ENCODE data around the gene ARGLU1. TPM values are rescaled to one million over a fixed set of nuclear protein-coding genes. Genes with fewer than 3 reads are reported as not detected.

The ARGLU1 gene
- total and polyA plus RNA-seq, 8 donors, result 16.6 to 321 (median 108) TPM

- TF ChIP-seq POLR2AphosphoS5 (IDR thresholded peaks at IDR 0.05), result peak; percentile 44 to 89 (median 85)
- TF ChIP-seq POLR2A (IDR thresholded peaks at IDR 0.05), result no peak
- WGBS, 5 donors, result 0% methylated on average over 31 to 102 of the region's 102 CpGs; no CpG with 5 or more reads in 1 of the 5 donors
- H3K9me3 ChIP-seq, result no peaks in the 10 kb centered on the region
- H3K27ac ChIP-seq, result peak within 1 kb of the TSS; percentile 78 to 90 (median 88)
- peak; percentile 93 to 98 for DNase-seq
- peaks cover 0 to 4% (median under 1%) of the 10 kb centered on the region in 4 donors for H3K36me3 ChIP-seq
- H3K4me1 ChIP-seq, result peaks cover 14 to 52% (median 41%) of the 10 kb centered on the region in 4 donors
- H3K4me3 ChIP-seq, result peak within 1 kb of the TSS; percentile 66 to 94 (median 72)
- H3K27me3 ChIP-seq, result peaks cover 0 to 14% (median 10%) of the 10 kb centered on the region in 3 donors
- intact Hi-C loops (cut with DNase I; ENCODE audit: low total_unique reads), result no loop called here
Measured at GRCh38 chr13:106535552-106536243, 32.2 kb downstream of the ARGLU1 start, which contains the start of gene EFNB2. Gene EFNB2, minus strand, starts transcription at chr13:106535662. Its CDS starts 698 bp downstream, at chr13:106534964.

- H3K27ac ChIP-seq, result peak overlapping the region; percentile 78 to 90 (median 88)
- no peak for TF ChIP-seq POLR2A (IDR thresholded peaks at IDR 0.05)
- no peak for TF ChIP-seq CTCF (IDR thresholded peaks at IDR 0.05)
- TF ChIP-seq EP300 (IDR thresholded peaks at IDR 0.05), result no peak
- TF ChIP-seq POLR2AphosphoS5 (IDR thresholded peaks at IDR 0.05), result no peak
- H3K9me3 ChIP-seq, result no peaks in the 10 kb centered on the region
- intact Hi-C loops (cut with DNase I; ENCODE audit: low total_unique reads), result no loop called here
- H3K4me3 ChIP-seq, result peak overlapping the region; percentile 66 to 94 (median 72)
- H3K36me3 ChIP-seq, result no peaks in the 10 kb centered on the region
- H3K27me3 ChIP-seq, result peaks cover 0 to 14% (median 10%) of the 10 kb centered on the region in 3 donors
- peaks cover 19 to 57% (median 44%) of the 10 kb centered on the region in 4 donors for H3K4me1 ChIP-seq
- DNase-seq, result peak; percentile 35 to 71
- 0 to 7% (median 1%) methylated on average over 20 to 117 of the region's 121 CpGs for WGBS, 5 donors
Measured at GRCh38 chr13:106534639-106535551, 33.0 kb downstream of the ARGLU1 start.

- 1 to 4% (median 3%) methylated on average over 31 to 66 of the region's 66 CpGs for WGBS, 5 donors
- DNase-seq, result peak; percentile 53 to 82
- peaks cover 0 to 14% (median 10%) of the 10 kb centered on the region in 3 donors for H3K27me3 ChIP-seq
- intact Hi-C loops (cut with DNase I; ENCODE audit: low total_unique reads), result no loop called here
- H3K9me3 ChIP-seq, result no peaks in the 10 kb centered on the region
- TF ChIP-seq POLR2AphosphoS5 (IDR thresholded peaks at IDR 0.05), result peak in 1 of 3 donors; percentile 5
- no peak for TF ChIP-seq EP300 (IDR thresholded peaks at IDR 0.05)
- peaks cover 19 to 65% (median 50%) of the 10 kb centered on the region in 4 donors for H3K4me1 ChIP-seq
- H3K27ac ChIP-seq, result peak overlapping the region; percentile 78 to 90 (median 88)
- H3K36me3 ChIP-seq, result no peaks in the 10 kb centered on the region
- peak overlapping the region; percentile 66 to 94 (median 72) for H3K4me3 ChIP-seq
Measured at GRCh38 chr13:106533943-106534638, 33.8 kb downstream of the ARGLU1 start.

- intact Hi-C loops (cut with DNase I; ENCODE audit: low total_unique reads), result no loop called here
- no peak for TF ChIP-seq POLR2A (IDR thresholded peaks at IDR 0.05)
- peak in 2 of 3 donors; percentile 3 to 47 for TF ChIP-seq POLR2AphosphoS5 (IDR thresholded peaks at IDR 0.05)
- TF ChIP-seq CTCF (IDR thresholded peaks at IDR 0.05), result peak in 3 of 7 experiments; percentile 48 to 70 (median 60)
- TF ChIP-seq EP300 (IDR thresholded peaks at IDR 0.05), result no peak
- peaks cover 19 to 73% (median 55%) of the 10 kb centered on the region in 4 donors for H3K4me1 ChIP-seq
- peak overlapping the region; percentile 78 to 90 (median 88) for H3K27ac ChIP-seq
- no peaks in the 10 kb centered on the region for H3K9me3 ChIP-seq
- H3K4me3 ChIP-seq, result peak overlapping the region; percentile 66 to 94 (median 72)
- 3 to 5% (median 4%) methylated on average over 35 to 44 of the region's 44 CpGs for WGBS, 5 donors
- peaks cover 0 to 14% (median 10%) of the 10 kb centered on the region in 3 donors for H3K27me3 ChIP-seq
- DNase-seq, result peak; percentile 86 to 96
- no peaks in the 10 kb centered on the region for H3K36me3 ChIP-seq
Measured at GRCh38 chr13:106533101-106533942, 34.6 kb downstream of the ARGLU1 start.

All from stomach (tissue), 9 donors.